HepG2 (cell line): ENCODE results near the gene BCL2L1. TPM values are rescaled to one million over a fixed set of nuclear protein-coding genes. Genes with fewer than 3 reads are reported as not detected.

ENCODE experiments used
- ATAC-seq: fragments of 200-7000 bp; cut with Tn5 transposase; 3 replicates; pipeline ENCODE4 v1.9.1; 2020; ENCODE audit warnings: mild to moderate bottlenecking, moderate library complexity
- BruUV-seq: library from RNA; stranded (reverse); fragments of 400-500 nt; replicated peaks from 2 replicates; lab custom pipeline; 2021; lab: Mats Ljungman, UMichigan
- CTCF ChIA-PET: fragments of 300-600 bp; formaldehyde crosslinking; extraction: SDS; loops from one replicate; lab custom pipeline; 2021; ENCODE audit warnings: low total read pairs, inconsistent platforms, low intra/inter-chr PET ratio; lab: Yijun Ruan, JAX
- POLR2A ChIA-PET: fragments of 350-600 bp; sonication (Branson Sonifier 250); formaldehyde crosslinking; loops from one replicate; lab custom pipeline; 2020; ENCODE audit warnings: antibody characterized with exemption, inconsistent platforms; lab: Yijun Ruan, JAX
- DNase-seq: peaks from one replicate; pipeline ENCODE4 v3.0.0-alpha.2; 2015; ENCODE audit warnings: low spot score
- FAIRE-seq: peaks from 3 replicates; lab custom pipeline; 2011; peaks lifted over from hg19 to GRCh38; lab: Jason Lieb, UNC
- H2AFZ ChIP-seq: one replicate; pipeline ENCODE4 v1.6.1; 2011; ENCODE audit warnings: low read length, inconsistent platforms
- H3K27ac ChIP-seq: fragments of 300-600 bp; 3 replicates; pipeline ENCODE4 v1.8.0; 2011; ENCODE audit warnings: mixed run types, mild to moderate bottlenecking, mixed read lengths, low read length, inconsistent platforms; ENCODE audit not compliant: insufficient read depth; ENCODE audit errors: extremely low read length
- H3K27me3 ChIP-seq, 2 experiments: fragments of 200-600 bp in 1 of 2; 2 replicates in 1 of 2; 3 replicates in 1 of 2; pipeline versions ENCODE4 v1.6.0 to v1.8.0; 2011; ENCODE audit warnings: low read length in 2 of 2, mild to moderate bottlenecking in 2 of 2, moderate library complexity in 2 of 2, inconsistent platforms in 1 of 2; ENCODE audit not compliant: insufficient read depth in 2 of 2, control insufficient read depth in 1 of 2
- H3K36me3 ChIP-seq, 2 experiments: fragments of 200-600 bp in 1 of 2; replicated peaks in 1 of 2; 2 replicates in 1 of 2; 3 replicates in 1 of 2; pipeline versions ENCODE4 v1.5.1 to v1.8.0; 2011; ENCODE audit warnings: low read length in 2 of 2, inconsistent platforms in 1 of 2; ENCODE audit not compliant: insufficient read depth in 2 of 2, control insufficient read depth in 1 of 2
- H3K4me1 ChIP-seq: 2 replicates; pipeline ENCODE4 v1.5.1; 2012; ENCODE audit warnings: low read length, inconsistent platforms; ENCODE audit not compliant: insufficient read depth
- H3K4me2 ChIP-seq: 2 replicates; pipeline ENCODE4 v1.6.0; 2011; ENCODE audit warnings: low read depth, low read length, inconsistent platforms
- H3K4me3 ChIP-seq, 3 experiments: fragments of 200-600 bp in 1 of 3; sonication (generic), shearing (Covaris generic) in 1 of 3; replicated peaks in 1 of 3; 2 replicates each; pipeline ENCODE4 v1.5.1; 2011 to 2016; ENCODE audit warnings: low read length in 3 of 3, inconsistent platforms in 2 of 3, low read depth in 2 of 3, mild to moderate bottlenecking in 2 of 3, control low read depth in 1 of 3, mixed read lengths in 1 of 3; ENCODE audit not compliant: insufficient read depth in 1 of 3
- H3K79me2 ChIP-seq: one replicate; pipeline ENCODE4 v1.6.1; 2011; ENCODE audit warnings: low read length, inconsistent platforms; ENCODE audit not compliant: insufficient read depth
- H3K9ac ChIP-seq: 2 replicates; pipeline ENCODE4 v1.6.0; 2011; ENCODE audit warnings: mild to moderate bottlenecking, low read depth, low read length, inconsistent platforms; ENCODE audit not compliant: insufficient read depth
- H3K9me3 ChIP-seq: 2 replicates; pipeline ENCODE4 v1.5.1; 2012; ENCODE audit warnings: mild to moderate bottlenecking, low read length
- H4K20me1 ChIP-seq: 2 replicates; pipeline ENCODE4 v1.6.0; 2011; ENCODE audit warnings: inconsistent platforms, mild to moderate bottlenecking, low read length, moderate library complexity; ENCODE audit not compliant: insufficient read depth
- FOXP4 ChIP-seq: sonication (generic); formaldehyde crosslinking; IDR thresholded peaks from 2 replicates; pipeline ENCODE4 v1.4.0; 2020; ENCODE audit warnings: missing genetic modification reagents
- MXD1 ChIP-seq: sonication (generic); formaldehyde crosslinking; IDR thresholded peaks from 2 replicates; pipeline ENCODE4 v1.4.0; 2020; ENCODE audit warnings: mild to moderate bottlenecking, missing genetic modification reagents
- NR2C2 ChIP-seq: sonication (generic); formaldehyde crosslinking; IDR thresholded peaks from 2 replicates; pipeline ENCODE4 v1.4.0; 2020; ENCODE audit warnings: missing genetic modification reagents, mild to moderate bottlenecking, moderate library complexity, borderline replicate concordance
- POLR2G ChIP-seq: fragments of 200-400 bp; formaldehyde crosslinking; IDR thresholded peaks from 2 replicates; pipeline ENCODE4 v1.6.1; 2018; ENCODE audit warnings: mild to moderate bottlenecking, low read depth, low read length, moderate library complexity
- SOX13 ChIP-seq, 3 experiments: fragments of 450-650 bp in 1 of 3; sonication (generic) in 1 of 3; formaldehyde crosslinking in 1 of 3; IDR thresholded peaks in 2 of 3; conservative IDR thresholded peaks in 1 of 3; 2 replicates each; pipeline versions ENCODE4 v1.5.0 to v1.6.1; 2016 to 2020; ENCODE audit warnings: antibody characterized with exemption in 1 of 3, mild to moderate bottlenecking in 1 of 3, missing compliant biosample characterization in 1 of 3, missing genetic modification reagents in 1 of 3, moderate library complexity in 1 of 3
- THRA ChIP-seq: sonication (generic); formaldehyde crosslinking; IDR thresholded peaks from 2 replicates; pipeline ENCODE4 v1.4.0; 2020; ENCODE audit warnings: missing genetic modification reagents, borderline replicate concordance
- ZBTB26 ChIP-seq: IDR thresholded peaks from 2 replicates; pipeline ENCODE4 v1.6.1; 2016; ENCODE audit warnings: missing compliant biosample characterization, missing genetic modification reagents, borderline replicate concordance
- ZFP62 ChIP-seq: sonication (generic); formaldehyde crosslinking; IDR thresholded peaks from 2 replicates; pipeline ENCODE4 v1.4.0; 2020; ENCODE audit warnings: missing genetic modification reagents
- ZNF12 ChIP-seq: sonication (generic); formaldehyde crosslinking; IDR thresholded peaks from 2 replicates; pipeline ENCODE4 v1.5.0; 2020; ENCODE audit warnings: missing genetic modification reagents
- ZNF350 ChIP-seq: sonication (generic); formaldehyde crosslinking; IDR thresholded peaks from 2 replicates; pipeline ENCODE4 v1.4.0; 2020; ENCODE audit warnings: mild to moderate bottlenecking, low read depth, missing genetic modification reagents, borderline replicate concordance
- ZNF605 ChIP-seq: sonication (generic); formaldehyde crosslinking; IDR thresholded peaks from 2 replicates; pipeline ENCODE4 v1.8.0; 2022; ENCODE audit warnings: mild to moderate bottlenecking, missing genetic modification reagents
- ZNF639 ChIP-seq: conservative IDR thresholded peaks from 2 replicates; pipeline ENCODE4 v1.6.1; 2018; ENCODE audit warnings: missing genetic modification reagents
- ZNF75D ChIP-seq: sonication (generic); formaldehyde crosslinking; IDR thresholded peaks from 2 replicates; pipeline ENCODE4 v1.8.1; 2023; ENCODE audit warnings: missing genetic modification reagents, mild to moderate bottlenecking, borderline replicate concordance
- ZNF839 ChIP-seq: sonication (generic); formaldehyde crosslinking; IDR thresholded peaks from 2 replicates; pipeline ENCODE4 v1.4.0; 2020; ENCODE audit warnings: missing genetic modification reagents, mild to moderate bottlenecking, borderline replicate concordance
- WGBS: methylation state at CpG from one replicate; pipeline ENCODE4 v1.1.6; 2017; ENCODE audit warnings: low lambda C conversion rate; 5-methylcytosine and 5-hydroxymethylcytosine counted together
- in situ Hi-C: cut with HindIII; loops from 2 replicates; pipeline ENCODE4 v1.10.0; 2017; ENCODE audit warnings: low pct_unique_long_range_greater_than_20kb; ENCODE audit not compliant: extremely low pct_ligation_motif_present
- intact Hi-C: fragments of 100-400 bp; cut with micrococcal nuclease; formaldehyde crosslinking; loops from one replicate; pipeline ENCODE4 v1.10.0; 2022; ENCODE audit not compliant: unreplicated experiment
- polyA plus RNA-seq, 8 experiments: library from polyadenylated mRNA; depleted of rRNA in 3 of 8; stranded (reverse) in 7 of 8; unstranded in 1 of 8; fragments of >200 nt; fragmentation: Illumina TruSeq in 4 of 8; extraction: Trizol in 4 of 8; gene quantifications; 2 replicates each; pipeline versions ENCODE4 v1.2.1 to v1.2.3, GENCODE V29; 2011 to 2016; ENCODE audit warnings: low read depth in 4 of 8, missing spikeins in 1 of 8, mixed read lengths in 1 of 8; ENCODE audit not compliant: insufficient read depth in 1 of 8
- total RNA-seq, 5 experiments: library from RNA; depleted of rRNA; stranded (reverse); fragments of >200 nt; fragmentation: Illumina TruSeq; extraction: Trizol; gene quantifications; 2 replicates each; pipeline ENCODE4 v1.2.3, GENCODE V29; 2016; ENCODE audit warnings: low read depth in 1 of 5
- TF ChIP-seq, protein P1 (sequence below): sonication (generic); formaldehyde crosslinking; IDR thresholded peaks from 2 replicates; pipeline ENCODE4 v1.4.0; 2020; ENCODE audit warnings: missing genetic modification reagents, mild to moderate bottlenecking, borderline replicate concordance

BCL2L1 gene
- total and polyA plus RNA-seq, 2 of the 13 experiments (the other 11 are each of a cell fraction or from before 2014, with no cell fraction given), result 164 to 258 TPM

DNA sequence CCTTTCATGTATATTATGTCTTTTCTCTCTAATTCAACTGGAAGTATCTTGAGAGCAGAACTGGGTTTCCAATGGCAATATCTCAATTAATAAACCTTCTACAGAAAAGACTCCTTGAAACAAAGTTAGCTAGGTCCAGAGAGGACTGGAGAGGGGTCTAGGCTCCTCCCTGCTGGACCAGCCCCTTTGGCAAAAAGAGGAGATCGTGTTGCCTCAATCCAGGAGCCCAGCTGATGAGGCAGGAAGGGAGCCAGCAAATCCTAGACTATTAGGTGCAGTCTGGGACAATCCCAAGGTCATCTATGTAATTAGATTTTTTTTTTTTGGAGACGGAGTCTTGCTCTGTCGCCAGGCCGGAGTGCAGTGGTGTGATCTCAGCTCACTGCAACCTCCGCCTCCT, 21.9 kb downstream of the BCL2L1 start:
- H3K27ac ChIP-seq, result peak overlapping the region; percentile 83
- H3K36me3 ChIP-seq, result peaks cover 24 to 48% of the 10 kb centered on the region in 2 experiments
- in situ Hi-C loops, result no loop called here
- no peak overlapping the region for H3K4me3 ChIP-seq
- peaks cover 89% of the 10 kb centered on the region for H3K79me2 ChIP-seq
- H3K9me3 ChIP-seq, result no peaks in the 10 kb centered on the region
- CTCF ChIA-PET, result no interaction called here
- no peak overlapping the region for H3K4me2 ChIP-seq
- no peak for DNase-seq
- intact Hi-C loops, result no loop called here
- no TSS peak for BruUV-seq
- FAIRE-seq, result no peak
- POLR2A ChIA-PET, result interaction anchor here (0.8 to 33.2 kb wide), 7 partner anchors 14 to 128 kb away, joined by 3 to 2822 read pairs (median 32); partner anchors contain the start of gene BCL2L1
- no peak for ATAC-seq
- H3K9ac ChIP-seq, result peak overlapping the region; percentile 0; the same call in 1 of the 2 replicates
- WGBS, result 95% methylated on average over 5 of the region's 5 CpGs
- peaks cover 100% of the 10 kb centered on the region for H3K4me1 ChIP-seq
- H4K20me1 ChIP-seq, result no peaks in the 10 kb centered on the region
- no peaks in the 10 kb centered on the region for H3K27me3 ChIP-seq
- no peak overlapping the region for H2AFZ ChIP-seq
- no peak for TF ChIP-seq ZBTB26 (CRISPR knock-in tag)
- peak; percentile 37; the same call in 1 of the 2 replicates for TF ChIP-seq POLR2G
- TF ChIP-seq FOXP4 (CRISPR knock-in tag), result no peak
- TF ChIP-seq ZNF839 (CRISPR knock-in tag), result no peak
- TF ChIP-seq, protein P1, sequence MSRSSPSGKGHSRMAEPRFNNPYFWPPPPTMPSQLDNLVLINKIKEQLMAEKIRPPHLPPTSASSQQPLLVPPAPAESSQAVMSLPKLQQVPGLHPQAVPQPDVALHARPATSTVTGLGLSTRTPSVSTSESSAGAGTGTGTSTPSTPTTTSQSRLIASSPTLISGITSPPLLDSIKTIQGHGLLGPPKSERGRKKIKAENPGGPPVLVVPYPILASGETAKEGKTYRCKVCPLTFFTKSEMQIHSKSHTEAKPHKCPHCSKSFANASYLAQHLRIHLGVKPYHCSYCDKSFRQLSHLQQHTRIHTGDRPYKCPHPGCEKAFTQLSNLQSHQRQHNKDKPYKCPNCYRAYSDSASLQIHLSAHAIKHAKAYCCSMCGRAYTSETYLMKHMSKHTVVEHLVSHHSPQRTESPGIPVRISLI, result 0 out of 2 replicates have a peak, but pooled peaks have one; percentile 14
- TF ChIP-seq ZNF12 (CRISPR knock-in tag), result no peak
- TF ChIP-seq ZNF639 (CRISPR knock-in tag), result no peak
- TF ChIP-seq MXD1, result no peak
- TF ChIP-seq NR2C2 (CRISPR knock-in tag), result no peak
- TF ChIP-seq ZFP62 (CRISPR knock-in tag), result no peak
- TF ChIP-seq ZNF75D, result 0 out of 2 replicates have a peak, but pooled peaks have one; percentile 27
- TF ChIP-seq SOX13 (IDR thresholded peaks at IDR 0.05), result no peak
- TF ChIP-seq SOX13 (CRISPR knock-in tag; conservative IDR thresholded peaks at IDR 0.05 in 1 of 2, IDR thresholded peaks at IDR 0.05 in 1 of 2), result no peak
- 0 out of 2 replicates have a peak, but pooled peaks have one; percentile 20 for TF ChIP-seq ZNF350 (CRISPR knock-in tag)
- no peak for TF ChIP-seq ZNF605 (CRISPR knock-in tag)
- peak; percentile 20; the same call in 1 of the 2 replicates for TF ChIP-seq THRA (CRISPR knock-in tag)
